GM21529 (cell line): ENCODE results near the gene C19orf47.

ENCODE experiments used
- ATAC-seq: cut with Tn5 transposase; IDR thresholded peaks from one replicate; pipeline ENCODE4 v1.9.1; 2021; ENCODE audit not compliant: unreplicated experiment

The C19orf47 gene

GRCh38 chr19:40321076-40321475 is 27.1 kb downstream of the C19orf47 start:
- no peak for ATAC-seq

DNA sequence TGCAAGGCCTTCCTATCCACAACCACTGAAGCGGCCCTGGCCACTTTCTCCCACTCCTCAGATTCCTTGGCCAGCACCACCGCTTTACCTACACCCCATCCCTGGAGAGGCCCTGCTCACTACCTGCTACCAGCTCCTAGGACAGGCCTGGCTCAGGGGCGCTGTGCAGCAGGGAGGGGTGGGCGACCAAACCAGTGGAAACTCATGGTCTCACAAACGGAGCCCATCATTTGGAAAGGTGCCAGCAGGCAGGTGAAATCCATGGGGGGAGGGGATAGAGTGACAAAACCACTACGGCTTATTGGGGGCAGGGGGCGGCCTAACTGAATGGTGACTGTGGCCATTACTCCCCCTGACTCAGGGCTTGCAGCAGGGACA is 27.6 kb downstream of the C19orf47 start:
- no peak for ATAC-seq

GRCh38 chr19:40317338-40317737 is 30.9 kb downstream of the C19orf47 start:
- ATAC-seq: no peak

DNA sequence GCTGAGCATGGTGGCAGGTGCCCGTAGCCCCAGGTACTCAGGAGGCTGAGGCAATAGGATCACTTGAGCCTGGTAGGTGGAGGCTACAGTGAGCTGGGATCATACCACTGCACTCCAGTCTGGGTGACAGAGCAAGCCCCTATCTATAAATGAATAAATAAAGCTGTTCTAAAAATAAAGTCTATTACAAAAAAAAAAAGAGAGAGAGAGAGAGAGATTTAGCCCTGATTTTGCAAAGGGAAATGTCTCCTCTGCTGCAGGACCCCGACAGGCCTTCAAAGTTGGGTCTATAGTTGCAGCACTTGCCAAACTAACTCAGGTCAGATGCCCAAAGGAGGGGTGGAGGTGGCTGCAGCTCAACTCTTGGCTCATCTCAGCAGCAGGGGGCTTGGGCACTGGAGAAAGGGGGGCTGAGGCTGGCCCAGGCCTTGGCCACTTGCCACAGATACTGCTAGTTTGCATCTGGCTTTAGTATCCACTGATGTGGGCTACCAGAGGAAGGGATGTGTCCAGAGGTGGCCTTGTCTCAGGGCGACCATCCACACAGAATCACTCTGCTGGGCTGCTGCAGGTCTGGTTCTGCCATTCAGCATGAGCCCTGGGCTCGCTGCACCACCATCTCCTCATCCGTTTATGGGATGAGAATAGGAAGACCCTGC is 32.3 kb downstream of the C19orf47 start:
- no peak for ATAC-seq

- ATAC-seq: no peak
These were observed 33.5 kb downstream of the C19orf47 start for GRCh38 chr19:40314656-40315055.

DNA sequence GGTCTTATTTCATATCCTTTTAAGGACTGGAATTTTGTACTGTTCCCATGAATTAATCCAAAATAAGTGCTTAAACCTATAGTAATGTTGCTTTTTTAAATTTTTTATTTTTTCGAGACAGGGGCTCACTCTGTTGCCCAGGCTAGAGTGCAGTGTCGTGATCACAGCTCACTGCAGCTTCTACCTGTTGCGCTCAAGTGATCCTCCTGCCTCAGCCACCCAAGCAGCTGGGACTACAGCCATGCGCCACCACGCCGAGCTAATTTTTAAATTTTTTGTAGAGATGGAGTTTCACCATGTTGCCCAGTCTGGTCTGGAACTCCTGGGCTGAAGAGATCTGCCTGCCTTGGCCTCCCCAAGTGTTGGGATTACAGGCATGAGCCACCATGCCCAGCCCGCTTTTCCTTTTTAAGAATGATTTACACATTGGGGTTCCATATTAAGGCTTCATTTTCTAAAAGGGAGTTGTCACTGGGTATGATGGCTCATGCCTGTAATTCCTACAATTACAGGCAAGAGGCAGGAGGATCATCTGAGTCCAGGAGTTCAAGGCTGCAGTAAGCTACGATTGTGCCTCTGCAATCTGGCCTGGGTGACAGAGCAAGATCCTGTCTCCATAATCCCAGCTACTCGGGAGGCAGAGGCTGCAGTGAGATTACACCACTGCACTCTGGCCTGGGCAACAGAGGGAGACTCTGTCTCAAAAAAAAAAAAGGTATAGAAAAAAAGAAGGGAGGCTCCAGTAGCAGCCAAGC is 34.8 kb downstream of the C19orf47 start:
- ATAC-seq: no peak

- no peak for ATAC-seq
These were observed 35.7 kb downstream of the C19orf47 start for GRCh38 chr19:40312533-40312932.

DNA sequence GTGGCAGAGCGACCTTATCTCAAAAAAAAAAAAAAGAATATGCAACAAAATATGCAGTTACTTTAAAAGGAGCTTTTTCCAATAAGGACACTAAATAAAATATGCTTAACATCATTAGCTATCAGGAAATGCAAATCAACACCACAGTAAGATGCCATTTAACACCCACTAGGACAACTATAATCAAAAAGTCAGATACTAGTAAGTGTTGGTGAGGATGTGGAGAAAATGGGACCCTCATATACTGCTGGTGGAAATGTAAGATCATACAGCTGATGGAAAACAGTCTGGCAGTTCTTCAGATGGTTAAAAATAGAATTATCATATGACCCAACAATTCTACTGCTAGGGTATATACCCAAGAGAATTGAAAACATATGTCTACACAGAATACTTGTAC is 38.5 kb downstream of the C19orf47 start:
- ATAC-seq: no peak

DNA sequence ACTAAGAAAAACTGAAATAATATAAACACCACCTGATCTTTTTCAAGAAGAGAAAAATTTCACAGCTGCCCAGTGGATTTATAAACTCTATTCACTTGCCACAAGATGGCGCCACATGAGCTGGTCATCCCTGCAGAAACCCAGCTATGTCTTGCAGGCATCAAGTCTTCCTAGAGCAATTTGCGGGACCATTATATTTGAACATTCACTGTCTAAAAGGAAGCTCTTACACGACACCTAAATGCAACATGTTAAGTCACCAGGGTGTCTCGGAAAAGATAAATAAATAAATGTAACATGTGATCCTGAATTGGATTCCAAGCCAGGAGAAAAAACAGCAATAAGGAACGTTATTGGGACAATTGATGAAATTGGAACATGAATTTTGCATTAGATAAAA is 42.8 kb downstream of the C19orf47 start:
- no peak for ATAC-seq

DNA sequence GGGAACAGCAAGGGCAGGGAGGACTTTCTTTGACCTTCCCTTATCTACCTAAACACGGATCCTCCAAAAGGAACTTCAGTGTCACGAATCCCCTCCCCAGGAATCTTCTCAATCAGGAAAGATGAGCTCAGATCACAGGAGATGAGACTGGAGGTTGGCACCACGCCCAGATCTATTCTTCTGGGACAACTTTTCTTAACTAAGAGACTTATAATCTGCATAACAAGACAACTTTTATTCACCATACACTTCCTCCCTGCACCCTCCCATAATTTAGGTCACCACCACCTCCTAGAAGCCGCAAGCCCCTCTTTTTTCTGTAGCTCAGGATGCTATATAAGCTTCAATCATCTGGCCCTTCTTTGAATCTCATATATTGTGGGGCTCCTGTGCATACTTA is 43.9 kb downstream of the C19orf47 start:
- no peak for ATAC-seq

GRCh38 chr19:40303765-40304164 is 44.4 kb downstream of the C19orf47 start:
- no peak for ATAC-seq

GRCh38 chr19:40302224-40303011 is 45.8 kb downstream of the C19orf47 start:
- ATAC-seq: no peak

GRCh38 chr19:40300668-40301067 is 47.5 kb downstream of the C19orf47 start:
- no peak for ATAC-seq

DNA sequence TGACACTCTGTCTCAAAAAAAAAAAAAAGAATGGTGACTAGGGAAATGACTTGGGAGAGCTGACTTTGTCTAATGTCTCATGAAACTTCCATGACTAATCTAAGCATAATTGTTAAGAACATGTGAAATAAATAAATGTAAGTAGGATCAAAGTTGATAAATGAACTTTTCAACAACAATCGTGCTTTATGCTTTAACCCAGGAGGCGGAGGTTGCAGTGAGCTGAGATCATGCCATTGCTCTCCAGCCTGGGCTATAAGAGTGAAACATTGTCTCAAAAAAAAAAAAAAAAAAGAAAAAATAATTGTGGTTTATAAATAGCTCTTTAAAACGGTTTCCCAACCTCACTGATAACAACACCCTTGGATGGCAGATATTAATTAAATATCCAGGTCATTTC is 50.2 kb downstream of the C19orf47 start:
- ATAC-seq: no peak

GRCh38 chr19:40294560-40294959 is 53.6 kb downstream of the C19orf47 start:
- no peak for ATAC-seq

GRCh38 chr19:40286971-40287421 is 61.2 kb downstream of the C19orf47 start:
- no peak for ATAC-seq

GRCh38 chr19:40286235-40286970 is 61.8 kb downstream of the C19orf47 start:
- ATAC-seq: no peak

DNA sequence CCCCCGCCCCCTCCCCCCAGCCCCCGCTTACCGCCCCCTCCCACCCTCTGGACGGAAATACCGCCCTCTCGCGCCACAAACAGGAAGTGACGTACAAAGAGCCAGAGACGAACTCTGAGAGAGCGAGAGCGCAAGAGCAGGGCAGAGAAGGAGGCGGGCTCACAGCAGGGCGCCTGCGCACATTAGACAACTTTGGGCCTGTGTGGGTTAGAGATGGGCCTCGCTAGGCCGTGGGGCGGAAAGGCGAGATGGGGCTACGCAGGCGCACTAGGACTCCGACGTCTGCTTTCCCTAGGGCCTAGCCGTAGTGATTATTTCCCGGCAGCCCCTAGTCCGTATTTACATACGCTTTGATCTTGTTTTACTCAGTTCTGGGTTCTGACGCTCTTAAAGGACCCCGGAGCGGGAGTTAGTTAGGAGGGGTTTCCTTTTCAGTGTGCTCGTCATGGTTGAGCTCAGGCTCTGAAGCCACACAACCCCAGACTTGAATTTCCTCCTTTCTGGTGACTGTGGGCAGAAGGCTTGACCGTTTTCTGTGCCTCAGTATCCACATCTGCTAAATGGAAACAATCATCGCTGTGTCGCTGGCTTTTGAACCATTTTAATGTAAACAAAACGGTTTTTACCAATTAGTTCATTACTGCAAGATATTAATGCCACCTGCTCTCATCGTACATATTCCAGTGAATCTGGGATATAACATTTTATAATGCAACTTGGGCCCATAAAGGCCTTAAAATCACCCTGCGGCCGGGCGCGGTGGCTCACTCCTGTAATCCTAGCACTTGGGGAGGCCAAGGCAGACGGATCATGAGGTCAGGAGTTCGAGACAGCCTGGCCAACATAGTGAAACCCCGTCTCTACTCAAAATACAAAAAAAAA is 62.6 kb downstream of the C19orf47 start:
- peak; percentile 74 for ATAC-seq

- ATAC-seq: peak; percentile 22
These were observed 63.5 kb downstream of the C19orf47 start, which contains the start of gene AKT2 for GRCh38 chr19:40284501-40285352. Gene AKT2 (minus strand): TSS chr19:40285345. CDS start chr19:40265267, 20,078 bp downstream.
